ENCODE measurements around the gene HIRA. TPM values are rescaled to one million over a fixed set of nuclear protein-coding genes. Genes with fewer than 3 reads are reported as not detected.
A peak's percentile ranks its signal among the peaks of the same experiment; 100 is the strongest.

HIRA gene
- total RNA-seq, 2 experiments from 2014 or later, result 52.0 to 52.8 TPM

DNA sequence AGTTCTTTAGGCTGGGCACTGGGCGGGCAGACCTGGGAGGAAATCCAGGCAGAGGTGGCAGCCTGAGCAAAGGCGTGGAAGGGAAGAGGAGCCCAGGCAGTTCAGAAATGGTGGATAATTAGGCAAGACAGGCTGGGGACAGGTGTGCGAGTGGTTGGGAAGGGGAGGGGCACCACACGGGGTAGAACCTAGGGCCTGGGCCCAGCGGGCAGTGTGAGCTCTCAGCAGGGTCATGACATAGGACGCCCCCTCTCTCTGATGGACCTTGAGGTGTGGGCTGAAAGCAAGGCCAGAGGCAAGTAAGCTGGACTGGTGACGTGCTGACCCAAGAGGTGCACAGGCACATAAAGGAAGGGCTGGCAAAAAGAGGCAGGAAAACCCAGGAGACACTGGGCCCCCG is 40.7 kb upstream of the HIRA start:
- Mint-ChIP-seq H3K27ac (no peak overlapping the region), H3K4me3 (no peak overlapping the region), H3K4me1 (peaks cover 12% of the 10 kb centered on the region), H3K27me3 (no peaks in the 10 kb centered on the region), H3K36me3 (ENCODE audit: low read depth) (peaks cover 71% of the 10 kb centered on the region), H3K9me3 (no peaks in the 10 kb centered on the region)
- DNase-seq, result no peak
- ChIA-PET POLR2A (interaction anchor here (1.5 kb wide), 1 partner anchor 20 kb away, joined by 3 read pairs; no protein-coding TSS in a partner anchor), CTCF (interaction anchor here (0.5 to 1.4 kb wide), 2 partner anchors 13 to 160 kb away, joined by 3 to 5 read pairs; no protein-coding TSS in a partner anchor)

DNA sequence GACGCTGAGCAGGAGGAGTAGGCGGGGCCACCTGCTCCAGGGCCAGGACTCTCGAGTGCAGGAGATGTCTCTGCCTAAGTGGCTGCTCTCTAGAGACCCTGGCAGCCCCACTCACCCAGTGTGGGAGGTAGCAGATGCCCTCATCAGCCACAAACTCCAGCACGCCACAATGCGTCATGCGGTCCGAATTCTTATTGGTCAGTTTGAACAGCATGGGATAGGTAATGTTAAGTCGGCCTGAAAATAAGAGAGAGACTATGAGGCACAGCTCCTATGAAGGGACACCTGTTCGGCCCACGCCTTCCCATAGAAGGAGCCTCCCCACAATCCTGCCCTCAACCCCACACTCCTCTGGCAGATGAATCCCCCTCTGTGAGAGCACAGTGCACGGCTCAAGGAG is 40.0 kb upstream of the HIRA start:
- H3K27me3 Mint-ChIP-seq, result no peaks in the 10 kb centered on the region
- H3K27ac Mint-ChIP-seq, result no peak overlapping the region
- DNase-seq, result no peak
- POLR2A ChIA-PET, result interaction anchor here (1.5 kb wide), 1 partner anchor 19 kb away, joined by 3 read pairs; no protein-coding TSS in a partner anchor
- H3K36me3 Mint-ChIP-seq (ENCODE audit: low read depth), result peaks cover 78% of the 10 kb centered on the region
- H3K4me1 Mint-ChIP-seq, result peaks cover 9% of the 10 kb centered on the region
- no peak overlapping the region for H3K4me3 Mint-ChIP-seq
- CTCF ChIA-PET, result no interaction called here
- H3K9me3 Mint-ChIP-seq, result no peaks in the 10 kb centered on the region

DNA sequence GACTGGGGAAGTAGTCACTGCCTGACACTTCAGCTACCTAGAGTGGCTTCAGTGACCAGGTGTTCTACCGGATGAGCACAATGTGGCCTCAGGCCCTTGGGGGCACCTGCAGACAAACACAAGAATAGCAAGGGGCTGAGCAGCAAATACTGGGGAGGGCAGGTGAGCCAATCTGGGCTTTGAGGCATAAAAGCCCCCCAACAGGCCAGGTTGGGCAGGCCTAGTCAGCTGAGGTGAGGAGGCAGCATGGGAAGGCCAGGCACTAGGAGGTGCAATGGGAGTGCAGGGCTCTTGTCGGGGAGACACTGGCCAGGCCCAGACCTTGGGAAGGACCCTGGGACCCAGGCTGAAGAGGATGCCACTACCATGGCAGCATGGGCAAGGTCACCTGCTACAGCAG is 38.5 kb upstream of the HIRA start:
- H3K4me1 Mint-ChIP-seq, result peaks cover 6% of the 10 kb centered on the region

DNA sequence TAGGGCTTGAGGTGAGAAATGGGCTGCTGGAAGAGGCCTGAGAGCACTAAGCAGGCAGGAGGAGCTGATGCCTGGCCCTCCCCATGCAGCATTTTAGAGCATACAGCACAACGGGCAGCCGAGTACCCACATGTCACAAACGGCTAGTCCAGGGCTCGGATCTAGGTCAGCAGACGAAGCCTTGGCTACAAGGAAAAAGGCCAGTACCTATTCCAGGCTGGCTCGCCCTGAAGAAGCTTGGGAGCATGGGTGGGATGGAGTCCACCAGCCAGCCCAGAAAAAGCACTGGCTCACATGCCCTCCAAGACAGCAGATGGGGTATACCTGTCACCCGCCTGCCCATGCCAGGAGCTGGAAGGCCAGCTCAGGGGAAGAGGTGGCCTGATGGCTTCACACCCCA is 37.9 kb upstream of the HIRA start:
- Mint-ChIP-seq H3K36me3 (ENCODE audit: low read depth) (peaks cover 84% of the 10 kb centered on the region), H3K4me1 (peaks cover 12% of the 10 kb centered on the region), H3K27ac (no peak overlapping the region), H3K4me3 (no peak overlapping the region), H3K27me3 (no peaks in the 10 kb centered on the region), H3K9me3 (no peaks in the 10 kb centered on the region)
- ChIA-PET CTCF (no interaction called here), POLR2A (interaction anchor here (1.6 kb wide), 1 partner anchor 10 kb away, joined by 5 read pairs; the partner anchor contains the start of genes CDC45 and UFD1)
- no peak for DNase-seq

More for the DNA sequence above, 38.5 kb upstream of the HIRA start:
- Mint-ChIP-seq H3K36me3 (ENCODE audit: low read depth) (peaks cover 78% of the 10 kb centered on the region), H3K27ac (no peak overlapping the region), H3K4me3 (no peak overlapping the region), H3K27me3 (no peaks in the 10 kb centered on the region), H3K9me3 (no peaks in the 10 kb centered on the region)
- CTCF ChIA-PET, result no interaction called here
- POLR2A ChIA-PET, result interaction anchor here (1.6 kb wide), 1 partner anchor 10 kb away, joined by 5 read pairs; the partner anchor contains the start of genes CDC45 and UFD1
- DNase-seq, result no peak

DNA sequence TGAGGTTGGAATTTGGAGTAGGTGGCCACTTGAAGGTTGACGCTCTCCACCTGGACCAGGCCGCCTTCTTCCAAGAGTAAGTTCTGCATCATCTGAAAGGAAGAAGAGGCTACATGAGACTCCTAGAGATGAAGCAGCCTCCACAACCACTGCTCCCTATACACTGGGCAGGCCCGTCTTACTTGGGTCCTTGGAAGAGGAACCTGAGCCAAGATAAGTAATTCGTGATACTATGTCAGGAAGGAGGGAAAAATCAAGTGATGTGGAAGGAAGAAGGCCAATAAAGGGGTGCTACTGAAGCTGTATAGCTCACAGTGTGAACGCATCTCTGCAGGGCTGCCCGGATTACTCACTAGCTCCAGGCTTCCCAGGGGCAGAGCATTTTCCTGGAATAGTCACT is 36.4 kb upstream of the HIRA start:
- no peak for DNase-seq
- H3K4me3 Mint-ChIP-seq, result no peak overlapping the region
- H3K27me3 Mint-ChIP-seq, result no peaks in the 10 kb centered on the region
- ChIA-PET POLR2A (interaction anchor here (1.1 to 2.7 kb wide), 3 partner anchors 10 to 12 kb away, joined by 4 to 9 read pairs (median 6); partner anchors contain the start of gene CDC45), CTCF (no interaction called here)
- H3K4me1 Mint-ChIP-seq, result peaks cover 14% of the 10 kb centered on the region
- no peak overlapping the region for H3K27ac Mint-ChIP-seq
- H3K9me3 Mint-ChIP-seq, result no peaks in the 10 kb centered on the region
- H3K36me3 Mint-ChIP-seq (ENCODE audit: low read depth), result peaks cover 83% of the 10 kb centered on the region

DNA sequence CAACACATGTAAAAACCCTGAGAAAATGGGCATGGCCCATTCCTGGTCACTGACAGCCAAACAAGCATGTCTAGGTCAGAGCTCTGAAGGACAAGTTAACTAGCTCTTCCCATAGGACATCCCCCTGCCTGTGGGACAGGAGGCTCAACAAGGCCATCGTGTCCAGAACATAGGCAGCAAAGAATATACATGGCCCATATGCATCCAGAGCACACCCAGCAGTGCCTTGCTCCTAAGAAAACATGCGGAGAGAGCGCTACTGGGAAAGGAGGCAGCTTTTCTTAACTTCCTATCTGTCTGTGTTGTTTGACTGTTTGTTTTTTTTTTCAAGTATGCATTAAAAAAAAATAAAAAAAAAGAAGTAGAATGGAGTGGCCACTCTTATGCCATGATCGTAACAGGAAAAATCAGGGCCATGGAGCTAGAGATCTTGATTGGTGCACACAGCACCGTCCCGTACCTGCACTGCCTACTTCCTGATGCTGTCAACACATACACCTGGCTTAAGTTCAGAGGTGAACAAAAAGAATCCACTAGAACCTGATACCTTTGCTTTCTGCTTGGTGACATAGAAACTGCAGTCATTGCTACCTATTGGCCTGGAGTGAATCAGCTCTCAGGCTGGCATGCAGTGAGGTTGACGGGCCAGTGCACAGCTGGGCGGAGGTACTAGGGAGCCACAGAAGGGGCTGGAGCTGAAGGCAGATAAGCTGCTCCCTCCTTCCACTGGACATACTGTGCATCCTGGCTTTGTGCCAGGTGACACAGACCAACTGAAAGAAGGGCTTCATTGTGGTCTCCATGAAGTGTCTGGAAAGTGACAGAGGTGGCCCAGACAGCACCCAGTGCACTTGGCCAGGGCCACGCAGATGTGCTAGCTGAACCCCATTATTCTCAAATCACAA is 35.6 kb upstream of the HIRA start:
- Mint-ChIP-seq H3K27ac (no peak overlapping the region), H3K36me3 (ENCODE audit: low read depth) (peaks cover 81% of the 10 kb centered on the region), H3K4me3 (no peak overlapping the region), H3K9me3 (no peaks in the 10 kb centered on the region), H3K27me3 (no peaks in the 10 kb centered on the region), H3K4me1 (peaks cover 14% of the 10 kb centered on the region)
- CTCF ChIA-PET, result interaction anchor here (1.5 to 1.6 kb wide), 2 partner anchors 10 to 13 kb away, joined by 3 read pairs; no protein-coding TSS in a partner anchor
- DNase-seq, result no peak
- POLR2A ChIA-PET, result interaction anchor here (1.5 to 2.7 kb wide), 3 partner anchors 9 to 20 kb away, joined by 4 to 9 read pairs (median 4); partner anchors contain the start of gene C22orf39

DNA sequence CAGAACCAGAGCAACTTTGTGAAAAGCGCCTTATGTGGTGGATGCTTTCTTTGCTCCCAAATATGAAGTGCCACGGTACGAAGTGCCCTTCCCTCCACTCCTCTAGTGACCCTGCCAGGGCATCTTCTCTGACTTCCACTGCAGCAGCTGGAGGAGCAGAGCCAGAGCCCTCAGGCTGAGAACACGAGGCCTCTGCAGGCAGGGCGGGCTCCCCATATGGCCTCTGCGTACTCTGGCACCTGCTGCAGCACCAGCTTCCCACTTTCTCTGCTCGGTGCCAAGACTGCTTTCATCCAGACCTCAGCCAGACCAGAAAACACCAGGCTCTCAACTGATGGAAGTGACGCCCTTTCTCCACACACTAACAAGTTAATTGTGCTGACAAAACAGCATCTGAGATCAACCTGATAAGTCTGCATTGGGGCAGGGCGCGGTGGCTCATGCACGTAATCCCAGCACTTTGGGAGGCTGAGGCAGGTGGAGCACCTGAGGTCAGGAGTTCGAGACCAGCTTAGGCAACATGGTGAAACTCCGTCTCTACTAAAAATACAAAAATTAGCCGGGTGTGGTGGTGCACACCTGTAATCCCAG is 34.7 kb upstream of the HIRA start:
- H3K36me3 Mint-ChIP-seq (ENCODE audit: low read depth), result peaks cover 74% of the 10 kb centered on the region
- H3K9me3 Mint-ChIP-seq, result no peaks in the 10 kb centered on the region
- DNase-seq, result no peak
- no peak overlapping the region for H3K27ac Mint-ChIP-seq
- CTCF ChIA-PET, result interaction anchor here (1.5 to 1.6 kb wide), 2 partner anchors 11 to 12 kb away, joined by 3 read pairs; no protein-coding TSS in a partner anchor
- no peaks in the 10 kb centered on the region for H3K27me3 Mint-ChIP-seq
- POLR2A ChIA-PET, result interaction anchor here (1.5 to 2.7 kb wide), 2 partner anchors 11 to 19 kb away, joined by 4 to 9 read pairs; partner anchors contain the start of gene C22orf39
- H3K4me3 Mint-ChIP-seq, result no peak overlapping the region
- peaks cover 14% of the 10 kb centered on the region for H3K4me1 Mint-ChIP-seq

DNA sequence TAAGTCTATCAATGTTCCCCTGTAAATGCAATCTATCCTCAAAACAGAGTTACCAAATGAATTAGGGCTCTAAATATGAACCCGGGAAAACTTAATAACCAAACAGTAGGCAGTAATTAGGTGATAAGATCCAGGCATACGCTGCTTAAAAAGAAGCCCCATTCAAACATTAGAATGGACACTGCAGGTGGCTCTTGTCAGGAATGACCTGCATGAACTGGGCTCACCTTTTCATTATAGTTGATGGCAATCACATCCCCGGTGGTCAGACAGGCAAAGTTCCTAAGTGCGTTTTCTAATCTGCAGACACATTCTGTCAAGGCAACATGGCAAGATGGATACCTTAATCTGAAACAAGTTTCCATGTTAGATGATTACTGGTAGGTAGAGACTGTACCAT is 33.4 kb upstream of the HIRA start:
- Mint-ChIP-seq H3K4me3 (no peak overlapping the region), H3K9me3 (no peaks in the 10 kb centered on the region), H3K27me3 (no peaks in the 10 kb centered on the region), H3K4me1 (peaks cover 14% of the 10 kb centered on the region), H3K36me3 (ENCODE audit: low read depth) (peaks cover 74% of the 10 kb centered on the region), H3K27ac (peak overlapping the region; percentile 24)
- DNase-seq, result no peak
- ChIA-PET POLR2A (interaction anchor here (0.7 to 1.5 kb wide), 6 partner anchors 10 to 182 kb away, joined by 3 to 7 read pairs (median 4); partner anchors contain the start of genes CDC45 and HIRA), CTCF (interaction anchor here (0.6 to 1.5 kb wide), 2 partner anchors 11 to 14 kb away, joined by 3 read pairs; no protein-coding TSS in a partner anchor)

DNA sequence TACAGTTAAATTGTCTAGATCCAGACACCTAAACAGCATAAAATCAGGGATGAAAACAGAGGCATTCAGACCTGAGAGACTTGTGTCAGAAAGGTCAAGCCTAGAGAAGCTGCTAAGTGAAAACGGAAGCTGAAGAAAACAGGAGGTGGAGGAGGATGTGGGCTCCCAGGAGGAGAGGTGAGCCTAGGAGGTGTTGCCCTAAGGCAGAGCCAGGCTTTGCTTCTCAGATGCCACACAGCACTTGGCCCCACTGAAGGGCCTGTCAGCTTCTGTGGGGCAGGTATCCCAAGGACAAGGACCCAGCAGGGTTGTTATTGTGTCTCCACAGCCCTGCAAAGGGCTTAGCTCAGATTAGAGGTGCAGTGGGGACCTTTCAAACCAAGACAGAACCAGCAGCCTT is 33.0 kb upstream of the HIRA start:
- Mint-ChIP-seq H3K27me3 (no peaks in the 10 kb centered on the region), H3K9me3 (no peaks in the 10 kb centered on the region), H3K4me3 (no peak overlapping the region), H3K4me1 (peaks cover 14% of the 10 kb centered on the region), H3K36me3 (ENCODE audit: low read depth) (peaks cover 70% of the 10 kb centered on the region), H3K27ac (peak overlapping the region; percentile 24)
- CTCF ChIA-PET, result interaction anchor here (0.6 to 1.0 kb wide), 3 partner anchors 10 to 166 kb away, joined by 3 read pairs; no protein-coding TSS in a partner anchor
- POLR2A ChIA-PET, result interaction anchor here (0.7 to 1.5 kb wide), 6 partner anchors 10 to 181 kb away, joined by 3 to 7 read pairs (median 4); partner anchors contain the start of genes CDC45 and HIRA
- DNase-seq, result no peak

DNA sequence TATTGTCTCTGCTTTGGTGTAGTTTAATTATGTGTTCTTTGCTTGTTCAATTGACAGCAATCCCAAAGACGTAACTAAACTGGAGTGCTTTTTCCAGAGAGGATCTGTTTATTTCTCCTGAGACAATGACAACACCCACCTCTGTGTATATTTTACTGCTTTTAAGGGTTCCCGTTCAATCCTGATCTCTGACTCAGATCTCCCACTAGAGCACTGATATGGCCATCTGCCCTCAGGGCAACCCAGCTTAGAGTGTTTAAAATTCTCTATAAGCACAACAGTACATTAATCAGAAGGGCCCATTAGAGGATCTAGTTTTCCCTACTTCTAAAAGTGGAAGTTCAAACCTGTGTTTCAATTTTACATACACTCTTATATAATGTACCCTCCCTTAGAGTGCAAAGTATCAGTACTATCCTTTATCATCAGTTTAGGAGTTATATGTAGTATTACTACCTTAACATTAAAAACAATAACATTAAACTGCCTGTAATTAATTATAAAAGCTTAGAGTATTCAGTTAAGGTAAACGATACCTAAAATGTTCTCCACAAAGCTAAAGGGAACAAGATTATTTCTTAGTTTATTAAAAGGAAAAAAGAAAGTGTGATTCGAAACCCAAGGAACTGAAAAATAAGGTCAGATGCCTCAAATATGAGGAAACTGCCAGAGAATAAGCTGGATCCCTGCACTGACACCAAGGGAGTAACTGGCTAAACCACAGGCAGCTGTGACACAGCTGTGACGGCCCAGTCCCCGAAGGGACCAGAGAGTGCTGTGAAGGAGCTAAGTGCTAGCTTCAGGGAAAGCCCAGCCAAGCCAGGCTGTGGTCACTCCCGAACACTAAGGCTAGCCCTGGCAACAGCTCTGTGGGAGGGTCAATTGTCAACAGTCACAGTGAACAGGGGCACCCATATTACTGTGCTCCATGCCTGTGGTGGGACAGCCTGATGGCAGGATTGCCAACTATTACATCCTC is 32.2 kb upstream of the HIRA start:
- DNase-seq, result no peak
- Mint-ChIP-seq H3K27ac (peak overlapping the region; percentile 33), H3K4me3 (no peak overlapping the region), H3K9me3 (no peaks in the 10 kb centered on the region), H3K27me3 (no peaks in the 10 kb centered on the region), H3K36me3 (ENCODE audit: low read depth) (peaks cover 64% of the 10 kb centered on the region), H3K4me1 (peaks cover 14% of the 10 kb centered on the region)
- POLR2A ChIA-PET, result interaction anchor here (0.7 to 1.5 kb wide), 5 partner anchors 9 to 181 kb away, joined by 3 to 7 read pairs (median 3); partner anchors contain the start of gene CDC45
- CTCF ChIA-PET, result interaction anchor here (0.9 to 1.0 kb wide), 3 partner anchors 11 to 167 kb away, joined by 3 to 4 read pairs (median 3); no protein-coding TSS in a partner anchor

DNA sequence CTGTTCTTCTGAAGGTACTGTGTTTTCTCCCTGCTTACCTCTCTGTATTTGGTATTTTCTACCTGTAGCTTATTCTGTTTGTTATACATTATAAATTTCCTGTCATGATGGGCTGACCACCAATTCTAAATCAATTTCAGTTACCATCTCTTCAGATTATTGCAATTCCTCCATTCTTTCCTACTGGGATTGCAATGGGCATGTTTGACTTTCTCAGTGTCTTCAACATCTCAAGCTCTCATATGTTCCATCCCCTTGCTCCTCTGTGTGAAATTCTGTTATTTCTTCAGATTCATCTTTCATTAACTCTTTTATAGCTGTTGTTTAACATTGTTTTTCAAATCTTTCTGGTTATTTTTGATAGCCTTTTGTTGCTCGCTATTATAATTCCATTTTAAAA is 31.5 kb upstream of the HIRA start:
- H3K36me3 Mint-ChIP-seq (ENCODE audit: low read depth), result peaks cover 58% of the 10 kb centered on the region
- H3K9me3 Mint-ChIP-seq, result no peaks in the 10 kb centered on the region
- no peak for DNase-seq
- H3K4me3 Mint-ChIP-seq, result no peak overlapping the region
- H3K27me3 Mint-ChIP-seq, result no peaks in the 10 kb centered on the region
- peaks cover 14% of the 10 kb centered on the region for H3K4me1 Mint-ChIP-seq
- ChIA-PET CTCF (interaction anchor here (0.9 to 1.0 kb wide), 3 partner anchors 11 to 16 kb away, joined by 3 to 4 read pairs (median 3); partner anchors contain the start of gene C22orf39), POLR2A (interaction anchor here (1.1 kb wide), 1 partner anchor 16 kb away, joined by 3 read pairs; the partner anchor contains the start of genes CDC45 and UFD1)
- H3K27ac Mint-ChIP-seq, result no peak overlapping the region

DNA sequence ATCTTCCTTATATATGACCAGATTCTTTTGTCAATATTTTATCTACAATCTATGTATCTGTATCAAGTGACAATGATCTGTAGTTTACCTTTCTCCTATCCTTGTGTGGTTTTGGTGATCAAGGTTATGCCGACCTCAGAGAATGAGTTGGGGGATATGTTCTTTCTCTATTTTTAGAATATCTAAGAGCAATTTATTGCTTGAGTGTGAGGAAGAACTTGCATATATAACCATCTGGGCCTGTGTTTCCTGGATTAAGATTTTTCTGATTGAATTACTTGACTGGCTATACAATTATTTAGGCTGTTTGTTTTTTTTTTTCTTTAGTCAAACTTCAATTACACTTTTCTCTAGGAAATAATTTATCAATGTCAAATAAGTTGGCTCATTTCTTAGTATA is 30.0 kb upstream of the HIRA start:
- H3K36me3 Mint-ChIP-seq (ENCODE audit: low read depth), result peaks cover 53% of the 10 kb centered on the region
- CTCF ChIA-PET, result no interaction called here
- DNase-seq, result no peak
- H3K27me3 Mint-ChIP-seq, result no peaks in the 10 kb centered on the region
- POLR2A ChIA-PET, result no interaction called here
- no peaks in the 10 kb centered on the region for H3K9me3 Mint-ChIP-seq
- no peak overlapping the region for H3K27ac Mint-ChIP-seq
- peaks cover 14% of the 10 kb centered on the region for H3K4me1 Mint-ChIP-seq
- no peak overlapping the region for H3K4me3 Mint-ChIP-seq

Measured in activated CD4-positive, alpha-beta memory T cell treated with anti-CD3 and anti-CD28 coated beads, Interleukin-2, amount 10 ng/mL, durations not matched to agents 7 days and 5 days (primary cell).